GM23338 (cell line): ENCODE measurements around the gene AKIRIN1. TPM values are rescaled to one million over a fixed set of nuclear protein-coding genes. Genes with fewer than 3 reads are reported as not detected.

ENCODE experiments used
- ATAC-seq: fragments of 200-7000 bp; cut with Tn5 transposase; 3 replicates; pipeline ENCODE4 v1.9.1; 2020
- DNase-seq: peaks from one replicate; pipeline ENCODE4 v3.0.0-alpha.2; 2015; ENCODE audit warnings: low spot score
- H2AFZ ChIP-seq: fragments of 200-600 bp; sonication (generic); 2 replicates; pipeline ENCODE4 v1.8.0; 2016; ENCODE audit warnings: antibody characterized with exemption, mild to moderate bottlenecking, moderate library complexity
- H3F3A ChIP-seq: fragments of 200-600 bp; sonication (generic); replicated peaks from 2 replicates; pipeline ENCODE4 v1.8.0; 2017; ENCODE audit warnings: antibody characterized with exemption, mixed run types, low read depth
- H3K27ac ChIP-seq: fragments of 200-600 bp; sonication (generic); 2 replicates; pipeline ENCODE4 v1.6.1; 2016; ENCODE audit warnings: low read depth
- H3K27me3 ChIP-seq: fragments of 200-600 bp; sonication (generic); 2 replicates; pipeline ENCODE4 v1.8.0; 2016; ENCODE audit warnings: mild to moderate bottlenecking, mixed run types, moderate library complexity; ENCODE audit not compliant: insufficient read depth
- H3K36me3 ChIP-seq: fragments of 200-600 bp; sonication (generic); 2 replicates; pipeline ENCODE4 v1.8.0; 2016; ENCODE audit warnings: mild to moderate bottlenecking; ENCODE audit not compliant: insufficient read depth
- H3K4me1 ChIP-seq: fragments of 200-600 bp; sonication (generic); 2 replicates; pipeline ENCODE4 v1.8.0; 2016; ENCODE audit warnings: mild to moderate bottlenecking, moderate library complexity; ENCODE audit not compliant: insufficient read depth
- H3K4me2 ChIP-seq: fragments of 200-600 bp; sonication (generic); 2 replicates; pipeline ENCODE4 v1.7.1; 2017; ENCODE audit warnings: mixed run types
- H3K4me3 ChIP-seq: fragments of 200-600 bp; sonication (generic); 2 replicates; pipeline ENCODE4 v1.6.1; 2016; ENCODE audit warnings: mixed run types
- H3K79me2 ChIP-seq: fragments of 200-600 bp; sonication (generic); replicated peaks from 2 replicates; pipeline ENCODE4 v1.8.0; 2017; ENCODE audit warnings: mild to moderate bottlenecking; ENCODE audit not compliant: insufficient read depth
- H3K9me2 ChIP-seq: fragments of 200-600 bp; sonication (generic); 2 replicates; pipeline ENCODE4 v1.8.0; 2017; ENCODE audit not compliant: insufficient read depth
- H4K20me1 ChIP-seq: fragments of 200-600 bp; sonication (generic); replicated peaks from 2 replicates; pipeline ENCODE4 v1.8.0; 2017; ENCODE audit warnings: mild to moderate bottlenecking; ENCODE audit not compliant: insufficient read depth
- H3K27ac Mint-ChIP-seq: 2 replicates; pipeline ENCODE4 v1.8.0; 2020; ENCODE audit warnings: inconsistent platforms, mild to moderate bottlenecking, moderate library complexity, mixed read lengths
- H3K27me3 Mint-ChIP-seq: 3 replicates; pipeline ENCODE4 v1.8.0; 2022; ENCODE audit warnings: low read depth, mild to moderate bottlenecking, moderate library complexity, mixed read lengths, inconsistent platforms; ENCODE audit not compliant: insufficient read depth, poor library complexity
- H3K36me3 Mint-ChIP-seq: 3 replicates; pipeline ENCODE4 v1.8.0; 2021; ENCODE audit warnings: low read depth, mild to moderate bottlenecking, inconsistent platforms, moderate library complexity, mixed read lengths
- H3K4me1 Mint-ChIP-seq: 3 replicates; pipeline ENCODE4 v1.8.0; 2020; ENCODE audit warnings: mild to moderate bottlenecking, inconsistent platforms, mixed read lengths
- H3K4me3 Mint-ChIP-seq: 3 replicates; pipeline ENCODE4 v1.8.0; 2021; ENCODE audit warnings: moderate library complexity, mild to moderate bottlenecking, inconsistent platforms, mixed read lengths
- H3K9me3 Mint-ChIP-seq: 3 replicates; pipeline ENCODE4 v1.8.0; 2020; ENCODE audit warnings: moderate library complexity, mild to moderate bottlenecking, inconsistent platforms, mixed read lengths
- EZH2 ChIP-seq: fragments of 200-600 bp; sonication (generic); IDR thresholded peaks from one replicate; pipeline ENCODE4 v1.8.0; 2017; ENCODE audit warnings: antibody characterized with exemption, mild to moderate bottlenecking, low read depth; ENCODE audit not compliant: unreplicated experiment
- EZH2phosphoT487 ChIP-seq: fragments of 200-600 bp; sonication (generic); IDR thresholded peaks from one replicate; pipeline ENCODE4 v1.8.1; 2018; ENCODE audit warnings: antibody characterized with exemption; ENCODE audit not compliant: unreplicated experiment
- JUNB ChIP-seq: IDR thresholded peaks from one replicate; pipeline ENCODE4 v1.6.1; 2016; ENCODE audit warnings: antibody characterized with exemption; ENCODE audit not compliant: unreplicated experiment
- POLR2AphosphoS5 ChIP-seq: IDR thresholded peaks from 2 replicates; pipeline ENCODE4 v1.6.1; 2016; ENCODE audit warnings: antibody characterized with exemption, low read depth
- ZNF114 ChIP-seq: fragments of 250-450 bp; sonication (Bioruptor Pico); IDR thresholded peaks from 2 replicates; pipeline ENCODE4 v1.5.0; 2020; ENCODE audit warnings: mild to moderate bottlenecking, moderate library complexity
- ZNF331 ChIP-seq: fragments of 250-450 bp; sonication (Bioruptor Pico); IDR thresholded peaks from 2 replicates; pipeline ENCODE4 v1.5.0; 2020; ENCODE audit warnings: low read depth, mild to moderate bottlenecking, moderate library complexity
- polyA plus RNA-seq: library from polyadenylated mRNA; unstranded; fragments of >200 nt; fragmentation: Nextera tagmentation; extraction: Ambion mirVana; gene quantifications from 2 replicates; pipeline ENCODE4 v1.2.1, GENCODE V29; 2016
- total RNA-seq: library from RNA; depleted of rRNA; stranded (reverse); fragments of >200 nt; shearing (Covaris generic); gene quantifications from 2 replicates; pipeline ENCODE4 v1.2.3, GENCODE V29; 2014
- TF ChIP-seq, protein P1 (sequence below): IDR thresholded peaks from one replicate; pipeline ENCODE4 v1.6.1; 2018; ENCODE audit warnings: antibody characterized with exemption; ENCODE audit not compliant: unreplicated experiment
- TF ChIP-seq, protein P2 (sequence below): IDR thresholded peaks from 2 replicates; pipeline ENCODE4 v1.6.1; 2016; ENCODE audit warnings: antibody characterized with exemption
- TF ChIP-seq, protein P3 (sequence below), 2 experiments: fragments of 200-600 bp in 1 of 2; sonication (generic) in 1 of 2; conservative IDR thresholded peaks; 2 replicates each; pipeline versions ENCODE4 v1.5.1 to v1.6.1; 2016 to 2017; ENCODE audit warnings: antibody characterized with exemption in 2 of 2, low read depth in 2 of 2, mild to moderate bottlenecking in 2 of 2, moderate library complexity in 1 of 2

AKIRIN1 gene
- total and polyA plus RNA-seq, 2 experiments from 2014 or later: 162 to 254 TPM

DNA sequence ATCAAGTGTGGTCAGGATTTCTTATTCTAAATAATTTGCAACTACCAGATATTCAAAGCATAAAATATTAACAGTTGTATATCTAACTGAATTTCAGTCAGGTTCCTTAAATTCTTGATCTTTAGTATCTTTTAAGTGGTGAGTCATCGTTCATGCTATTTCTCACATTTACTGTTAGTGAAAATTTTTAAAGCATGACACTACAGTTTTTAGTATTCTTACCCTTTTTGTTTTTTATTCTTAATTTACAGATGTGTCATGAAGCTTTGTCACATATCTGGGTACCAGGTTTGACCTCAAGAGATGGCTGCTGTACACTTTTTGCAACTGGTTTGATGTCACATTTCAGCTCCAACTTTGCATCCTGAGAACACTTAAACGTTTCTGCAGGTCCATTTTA lies 12.7 kb downstream of the AKIRIN1 start (continued):
- TF ChIP-seq, protein P1, sequence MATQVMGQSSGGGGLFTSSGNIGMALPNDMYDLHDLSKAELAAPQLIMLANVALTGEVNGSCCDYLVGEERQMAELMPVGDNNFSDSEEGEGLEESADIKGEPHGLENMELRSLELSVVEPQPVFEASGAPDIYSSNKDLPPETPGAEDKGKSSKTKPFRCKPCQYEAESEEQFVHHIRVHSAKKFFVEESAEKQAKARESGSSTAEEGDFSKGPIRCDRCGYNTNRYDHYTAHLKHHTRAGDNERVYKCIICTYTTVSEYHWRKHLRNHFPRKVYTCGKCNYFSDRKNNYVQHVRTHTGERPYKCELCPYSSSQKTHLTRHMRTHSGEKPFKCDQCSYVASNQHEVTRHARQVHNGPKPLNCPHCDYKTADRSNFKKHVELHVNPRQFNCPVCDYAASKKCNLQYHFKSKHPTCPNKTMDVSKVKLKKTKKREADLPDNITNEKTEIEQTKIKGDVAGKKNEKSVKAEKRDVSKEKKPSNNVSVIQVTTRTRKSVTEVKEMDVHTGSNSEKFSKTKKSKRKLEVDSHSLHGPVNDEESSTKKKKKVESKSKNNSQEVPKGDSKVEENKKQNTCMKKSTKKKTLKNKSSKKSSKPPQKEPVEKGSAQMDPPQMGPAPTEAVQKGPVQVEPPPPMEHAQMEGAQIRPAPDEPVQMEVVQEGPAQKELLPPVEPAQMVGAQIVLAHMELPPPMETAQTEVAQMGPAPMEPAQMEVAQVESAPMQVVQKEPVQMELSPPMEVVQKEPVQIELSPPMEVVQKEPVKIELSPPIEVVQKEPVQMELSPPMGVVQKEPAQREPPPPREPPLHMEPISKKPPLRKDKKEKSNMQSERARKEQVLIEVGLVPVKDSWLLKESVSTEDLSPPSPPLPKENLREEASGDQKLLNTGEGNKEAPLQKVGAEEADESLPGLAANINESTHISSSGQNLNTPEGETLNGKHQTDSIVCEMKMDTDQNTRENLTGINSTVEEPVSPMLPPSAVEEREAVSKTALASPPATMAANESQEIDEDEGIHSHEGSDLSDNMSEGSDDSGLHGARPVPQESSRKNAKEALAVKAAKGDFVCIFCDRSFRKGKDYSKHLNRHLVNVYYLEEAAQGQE: no peak
- TF ChIP-seq EZH2phosphoT487: no peak
- TF ChIP-seq JUNB: no peak
- TF ChIP-seq EZH2: no peak

DNA sequence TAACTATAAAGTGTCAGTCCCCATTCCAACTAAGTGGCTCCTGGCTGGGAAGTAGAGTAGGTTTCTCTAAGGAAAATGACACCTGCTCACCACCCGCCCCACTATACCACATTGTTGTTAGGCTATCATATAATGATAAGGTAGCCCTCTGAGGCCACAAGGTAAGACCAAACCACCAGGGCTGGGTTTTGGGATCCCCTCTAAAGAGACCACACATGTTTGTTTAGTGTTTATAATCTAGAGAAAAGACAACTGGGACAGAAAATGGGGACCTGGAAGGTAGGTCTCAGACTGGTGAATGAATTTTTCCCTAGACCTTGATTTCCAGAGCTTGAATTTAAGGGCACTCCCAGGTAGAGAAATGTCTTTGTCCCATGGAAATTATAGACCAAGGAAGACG lies 15.2 kb downstream of the AKIRIN1 start:
- H3K27me3 Mint-ChIP-seq: peaks cover 20% of the 10 kb centered on the region
- no peak overlapping the region for H3K4me3 ChIP-seq

More for the DNA sequence above, 15.2 kb downstream of the AKIRIN1 start:
- DNase-seq: no peak
- Histone ChIP-seq H3K36me3 (peaks cover 50% of the 10 kb centered on the region), H3K4me2 (no peak overlapping the region), H2AFZ (no peak overlapping the region), H3K9me2 (no peaks in the 10 kb centered on the region), H3K27me3 (no peaks in the 10 kb centered on the region), H4K20me1 (peaks cover 18% of the 10 kb centered on the region), H3K4me1 (peaks cover 58% of the 10 kb centered on the region), H3F3A (peaks cover 22% of the 10 kb centered on the region), H3K27ac (peak overlapping the region; percentile 85; the same call in 1 of the 2 replicates), H3K79me2 (peaks cover 21% of the 10 kb centered on the region)
- TF ChIP-seq, protein P2, sequence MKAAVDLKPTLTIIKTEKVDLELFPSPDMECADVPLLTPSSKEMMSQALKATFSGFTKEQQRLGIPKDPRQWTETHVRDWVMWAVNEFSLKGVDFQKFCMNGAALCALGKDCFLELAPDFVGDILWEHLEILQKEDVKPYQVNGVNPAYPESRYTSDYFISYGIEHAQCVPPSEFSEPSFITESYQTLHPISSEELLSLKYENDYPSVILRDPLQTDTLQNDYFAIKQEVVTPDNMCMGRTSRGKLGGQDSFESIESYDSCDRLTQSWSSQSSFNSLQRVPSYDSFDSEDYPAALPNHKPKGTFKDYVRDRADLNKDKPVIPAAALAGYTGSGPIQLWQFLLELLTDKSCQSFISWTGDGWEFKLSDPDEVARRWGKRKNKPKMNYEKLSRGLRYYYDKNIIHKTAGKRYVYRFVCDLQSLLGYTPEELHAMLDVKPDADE: no peak
- TF ChIP-seq, protein P3, sequence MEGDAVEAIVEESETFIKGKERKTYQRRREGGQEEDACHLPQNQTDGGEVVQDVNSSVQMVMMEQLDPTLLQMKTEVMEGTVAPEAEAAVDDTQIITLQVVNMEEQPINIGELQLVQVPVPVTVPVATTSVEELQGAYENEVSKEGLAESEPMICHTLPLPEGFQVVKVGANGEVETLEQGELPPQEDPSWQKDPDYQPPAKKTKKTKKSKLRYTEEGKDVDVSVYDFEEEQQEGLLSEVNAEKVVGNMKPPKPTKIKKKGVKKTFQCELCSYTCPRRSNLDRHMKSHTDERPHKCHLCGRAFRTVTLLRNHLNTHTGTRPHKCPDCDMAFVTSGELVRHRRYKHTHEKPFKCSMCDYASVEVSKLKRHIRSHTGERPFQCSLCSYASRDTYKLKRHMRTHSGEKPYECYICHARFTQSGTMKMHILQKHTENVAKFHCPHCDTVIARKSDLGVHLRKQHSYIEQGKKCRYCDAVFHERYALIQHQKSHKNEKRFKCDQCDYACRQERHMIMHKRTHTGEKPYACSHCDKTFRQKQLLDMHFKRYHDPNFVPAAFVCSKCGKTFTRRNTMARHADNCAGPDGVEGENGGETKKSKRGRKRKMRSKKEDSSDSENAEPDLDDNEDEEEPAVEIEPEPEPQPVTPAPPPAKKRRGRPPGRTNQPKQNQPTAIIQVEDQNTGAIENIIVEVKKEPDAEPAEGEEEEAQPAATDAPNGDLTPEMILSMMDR (conservative IDR thresholded peaks at IDR 0.05; ENCODE audit: low read depth in 2 of 2): no peak
- no peak for TF ChIP-seq EZH2phosphoT487
- TF ChIP-seq POLR2AphosphoS5: no peak
- no peak for TF ChIP-seq ZNF114
- no peak for TF ChIP-seq EZH2
- no peak for TF ChIP-seq ZNF331 (CRISPR knock-in tag)
- TF ChIP-seq JUNB: no peak
- Mint-ChIP-seq H3K4me3 (no peak overlapping the region), H3K9me3 (no peaks in the 10 kb centered on the region), H3K4me1 (peaks cover 54% of the 10 kb centered on the region), H3K36me3 (peaks cover 97% of the 10 kb centered on the region), H3K27ac (peak overlapping the region; percentile 24; the same call in 1 of the 2 replicates)
- no peak for ATAC-seq
